HFFc6 (cell line): ENCODE data around the gene HPCA. TPM values are rescaled to one million over a fixed set of nuclear protein-coding genes. Genes with fewer than 3 reads are reported as not detected.
A peak's percentile ranks its signal among the peaks of the same experiment; 100 is the strongest.

Experiments used
- DNase-seq: peaks from one replicate; pipeline ENCODE4 v3.0.0-alpha.2; 2018
- H3K27ac Mint-ChIP-seq: 2 replicates; pipeline ENCODE4 v1.8.0; 2020; ENCODE audit warnings: mild to moderate bottlenecking, mixed read lengths
- H3K27me3 Mint-ChIP-seq: 2 replicates; pipeline ENCODE4 v1.8.0; 2021; ENCODE audit warnings: mild to moderate bottlenecking, moderate library complexity, mixed read lengths; ENCODE audit not compliant: insufficient read depth
- H3K36me3 Mint-ChIP-seq: 2 replicates; pipeline ENCODE4 v1.8.0; 2021; ENCODE audit warnings: low read depth, mixed read lengths
- H3K4me1 Mint-ChIP-seq: 2 replicates; pipeline ENCODE4 v1.8.0; 2020; ENCODE audit warnings: low read depth, mixed read lengths
- H3K4me3 Mint-ChIP-seq: 2 replicates; pipeline ENCODE4 v1.8.0; 2020; ENCODE audit warnings: mild to moderate bottlenecking, moderate library complexity, mixed read lengths
- H3K9me3 Mint-ChIP-seq: 2 replicates; pipeline ENCODE4 v1.8.0; 2020; ENCODE audit warnings: mild to moderate bottlenecking, mixed read lengths
- total RNA-seq, 6 experiments: library from RNA; stranded (reverse); fragmentation: NEBNext Ultra II Directional; extraction: Animal tissue kit (Norgen Biotek cat#: 25700); gene quantifications; 2 replicates in 1 of 6; 3 replicates in 5 of 6; pipeline ENCODE4 v1.2.3, GENCODE V29; 2021
- TF ChIP-seq, protein P1 (sequence below): fragments of 200-600 bp; sonication (generic); IDR thresholded peaks from 2 replicates; pipeline ENCODE4 v1.5.0; 2021; ENCODE audit warnings: antibody characterized with exemption, mild to moderate bottlenecking

HPCA gene
- total RNA-seq, 6 experiments from 2014 or later, result 0.23 TPM; not detected in 5

DNA sequence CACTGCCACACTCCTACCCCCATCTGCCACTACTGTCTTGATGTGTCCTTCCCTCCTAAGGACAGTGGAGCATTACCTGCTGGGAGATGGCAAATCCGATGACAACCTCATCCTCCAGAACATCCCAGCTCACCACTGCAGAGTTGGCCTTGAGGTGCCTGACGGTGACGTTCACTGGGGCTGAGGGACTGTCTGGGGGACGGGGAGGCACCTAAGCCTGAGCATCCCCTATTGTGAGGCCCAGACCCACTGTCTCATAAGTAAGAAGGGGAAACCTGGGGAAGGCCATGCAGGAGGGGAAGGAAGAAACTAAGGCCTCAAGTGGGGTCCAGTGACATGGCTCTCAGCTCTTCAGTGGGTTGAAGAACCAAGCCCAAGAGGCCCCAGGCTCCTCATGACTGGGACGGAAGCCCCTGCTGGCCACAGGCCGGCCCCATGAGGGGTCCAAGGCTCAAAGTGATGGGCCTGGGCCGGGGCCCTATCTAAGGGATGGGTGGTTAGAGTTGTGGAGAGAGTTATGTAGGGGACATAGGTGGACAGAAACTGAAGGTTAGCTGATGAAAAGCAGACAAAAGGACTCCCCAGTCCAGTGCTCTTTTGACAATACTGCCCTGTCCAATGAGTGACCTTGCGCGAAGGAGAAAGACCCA, 17.4 kb upstream of the HPCA start:
- Mint-ChIP-seq H3K36me3 (no peaks in the 10 kb centered on the region), H3K9me3 (no peaks in the 10 kb centered on the region), H3K4me1 (peaks cover 14% of the 10 kb centered on the region), H3K27me3 (peaks cover 13% of the 10 kb centered on the region), H3K27ac (no peak overlapping the region), H3K4me3 (no peak overlapping the region)
- no peak for DNase-seq
- TF ChIP-seq, protein P1, sequence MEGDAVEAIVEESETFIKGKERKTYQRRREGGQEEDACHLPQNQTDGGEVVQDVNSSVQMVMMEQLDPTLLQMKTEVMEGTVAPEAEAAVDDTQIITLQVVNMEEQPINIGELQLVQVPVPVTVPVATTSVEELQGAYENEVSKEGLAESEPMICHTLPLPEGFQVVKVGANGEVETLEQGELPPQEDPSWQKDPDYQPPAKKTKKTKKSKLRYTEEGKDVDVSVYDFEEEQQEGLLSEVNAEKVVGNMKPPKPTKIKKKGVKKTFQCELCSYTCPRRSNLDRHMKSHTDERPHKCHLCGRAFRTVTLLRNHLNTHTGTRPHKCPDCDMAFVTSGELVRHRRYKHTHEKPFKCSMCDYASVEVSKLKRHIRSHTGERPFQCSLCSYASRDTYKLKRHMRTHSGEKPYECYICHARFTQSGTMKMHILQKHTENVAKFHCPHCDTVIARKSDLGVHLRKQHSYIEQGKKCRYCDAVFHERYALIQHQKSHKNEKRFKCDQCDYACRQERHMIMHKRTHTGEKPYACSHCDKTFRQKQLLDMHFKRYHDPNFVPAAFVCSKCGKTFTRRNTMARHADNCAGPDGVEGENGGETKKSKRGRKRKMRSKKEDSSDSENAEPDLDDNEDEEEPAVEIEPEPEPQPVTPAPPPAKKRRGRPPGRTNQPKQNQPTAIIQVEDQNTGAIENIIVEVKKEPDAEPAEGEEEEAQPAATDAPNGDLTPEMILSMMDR, result no peak

DNA sequence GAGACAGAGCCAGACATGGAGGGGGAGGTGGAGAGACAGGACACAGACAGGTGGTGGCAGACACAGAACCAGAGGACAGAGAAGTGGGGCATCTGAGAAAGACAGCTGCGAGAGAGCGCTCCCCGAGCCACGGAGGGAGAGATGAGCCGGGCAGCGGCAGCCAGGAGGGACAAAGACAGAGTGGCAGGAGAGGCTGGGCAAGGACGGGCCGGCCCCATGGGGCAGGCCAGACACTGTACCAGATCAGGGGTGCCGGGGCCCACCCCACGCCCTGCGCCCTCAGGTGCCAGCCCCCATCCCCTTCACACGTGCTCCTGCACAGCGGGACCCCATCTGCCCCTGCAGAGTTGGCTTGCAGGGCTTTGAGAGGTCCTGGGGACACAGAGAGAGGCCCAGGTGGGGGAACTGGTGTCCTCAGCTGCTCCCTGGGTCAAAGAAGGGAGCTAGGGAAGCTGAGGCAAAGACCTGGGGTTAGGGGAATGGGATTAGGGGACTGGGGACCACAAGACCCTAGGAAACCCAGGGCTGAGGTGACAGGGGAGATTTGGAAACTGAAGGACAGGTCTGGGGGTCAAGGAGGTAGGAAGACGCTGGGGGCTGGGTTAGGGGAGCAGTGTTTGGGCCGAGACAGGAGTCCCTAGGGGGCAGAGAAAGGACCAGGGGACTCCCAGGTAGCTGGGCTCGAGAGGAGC, 16.2 kb upstream of the HPCA start:
- peaks cover 19% of the 10 kb centered on the region for H3K4me1 Mint-ChIP-seq
- no peaks in the 10 kb centered on the region for H3K9me3 Mint-ChIP-seq
- H3K27ac Mint-ChIP-seq, result no peak overlapping the region
- no peaks in the 10 kb centered on the region for H3K36me3 Mint-ChIP-seq
- H3K27me3 Mint-ChIP-seq, result peaks cover 17% of the 10 kb centered on the region
- H3K4me3 Mint-ChIP-seq, result peak overlapping the region; percentile 58
- DNase-seq, result no peak
- TF ChIP-seq, protein P1, result no peak

DNA sequence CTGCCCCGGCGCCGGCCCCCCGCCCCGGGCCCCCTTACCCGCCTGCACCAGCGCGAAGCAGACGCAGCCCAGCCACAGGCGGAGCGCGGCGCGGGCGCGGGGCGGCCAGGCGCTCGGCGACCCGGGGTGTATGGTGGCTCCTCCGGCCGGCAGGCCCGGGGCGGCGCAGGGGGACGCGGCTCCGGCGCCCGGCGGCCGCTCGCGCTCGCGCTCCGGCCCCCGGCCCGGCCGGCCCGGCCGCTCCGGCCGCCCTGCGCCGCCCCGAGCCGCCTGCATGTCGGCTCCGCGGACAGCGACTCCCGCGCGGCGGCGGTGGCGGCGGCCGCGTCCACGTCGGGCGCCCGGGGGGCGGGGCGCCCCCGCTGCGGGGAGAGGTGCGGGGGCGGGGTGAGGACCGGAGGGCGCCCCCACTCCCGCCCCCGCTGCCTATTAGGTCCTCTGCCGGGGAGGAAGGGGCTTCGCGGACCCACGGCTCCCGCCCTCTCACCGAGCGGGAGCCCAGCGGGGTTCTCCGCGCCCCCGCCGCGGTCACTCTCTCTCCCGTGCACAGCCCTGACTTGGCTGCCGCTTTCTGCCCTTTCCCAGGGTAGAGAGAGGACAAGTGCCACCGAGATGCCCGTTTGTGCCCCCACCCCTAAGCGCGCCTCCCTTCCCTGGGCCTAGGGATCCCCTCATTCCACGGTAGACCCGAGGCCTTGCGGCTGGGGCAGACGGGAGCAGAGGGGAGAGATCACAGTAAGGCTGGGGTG, 15.5 kb upstream of the HPCA start, which contains the start of gene FNDC5:
FNDC5 (minus strand) TSS at position 298 of the 749 bp plus-strand sequence.
- Mint-ChIP-seq H3K4me3 (peak within 1 kb of the TSS; percentile 74), H3K36me3 (no peaks in the 10 kb centered on the region), H3K9me3 (no peaks in the 10 kb centered on the region), H3K27me3 (peaks cover 17% of the 10 kb centered on the region), H3K27ac (peak within 1 kb of the TSS; percentile 36; the same call in 1 of the 2 replicates), H3K4me1 (peaks cover 26% of the 10 kb centered on the region)
- DNase-seq, result no peak
- TF ChIP-seq, protein P1, result no peak

DNA sequence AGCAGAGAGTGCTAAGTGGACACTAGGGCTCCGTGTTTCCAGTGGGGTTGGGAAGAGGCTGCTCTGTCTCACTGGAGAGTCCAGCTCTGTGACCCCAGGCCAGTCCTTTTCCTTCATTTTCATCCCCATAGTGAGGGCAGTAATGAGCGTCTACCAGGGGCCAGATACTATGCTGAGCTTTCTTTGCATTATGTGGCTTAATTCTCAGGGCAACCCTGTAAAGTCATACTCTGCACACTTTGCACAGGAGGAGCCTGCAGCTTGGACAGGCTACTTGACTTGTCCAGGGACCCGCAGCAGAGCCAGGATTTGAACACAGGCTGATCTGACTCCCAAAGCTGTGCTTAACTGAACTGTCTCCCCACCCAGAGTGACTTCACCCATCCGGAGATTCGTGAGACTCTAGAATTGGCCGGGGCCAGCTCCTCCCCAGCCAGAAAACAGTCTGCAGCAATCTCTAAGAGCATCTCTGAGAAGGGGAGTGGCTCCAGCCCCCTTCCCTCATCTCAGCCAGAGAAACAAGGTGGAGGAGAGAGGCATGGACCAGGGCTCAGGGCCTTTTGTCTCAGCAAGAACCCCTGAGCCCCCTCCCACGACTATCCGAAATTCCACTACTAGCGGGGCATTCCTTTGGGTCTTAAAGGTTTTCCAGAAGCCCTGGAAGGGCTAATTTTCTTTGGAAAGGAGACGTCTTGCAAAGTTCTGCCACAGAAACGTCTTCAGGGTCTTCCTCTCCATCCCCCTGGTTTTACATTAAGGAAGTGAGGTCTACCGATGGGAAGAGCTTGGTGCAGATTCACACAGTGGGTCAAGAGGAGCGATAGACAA, 14.7 kb upstream of the HPCA start:
- H3K4me1 Mint-ChIP-seq, result peaks cover 26% of the 10 kb centered on the region
- TF ChIP-seq, protein P1, result no peak
- peaks cover 17% of the 10 kb centered on the region for H3K27me3 Mint-ChIP-seq
- H3K9me3 Mint-ChIP-seq, result no peaks in the 10 kb centered on the region
- H3K4me3 Mint-ChIP-seq, result peak overlapping the region; percentile 74
- peak overlapping the region; percentile 36; the same call in 1 of the 2 replicates for H3K27ac Mint-ChIP-seq
- no peak for DNase-seq
- H3K36me3 Mint-ChIP-seq, result no peaks in the 10 kb centered on the region

DNA sequence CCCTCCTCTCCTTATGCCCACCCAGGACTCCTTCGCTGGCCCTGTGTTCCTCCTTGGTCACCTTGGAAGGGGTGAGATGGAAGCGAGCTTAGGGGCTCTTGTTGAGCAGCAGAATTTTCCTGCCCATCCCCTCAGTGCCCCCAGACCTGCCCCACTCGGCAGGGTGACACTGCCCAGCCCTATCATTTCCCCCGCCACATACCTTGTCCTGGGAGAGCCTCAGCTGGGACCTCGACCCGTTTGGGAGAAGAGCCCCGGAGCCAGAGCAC, 14.2 kb upstream of the HPCA start:
- Mint-ChIP-seq H3K27me3 (peaks cover 20% of the 10 kb centered on the region), H3K4me1 (peaks cover 26% of the 10 kb centered on the region), H3K9me3 (no peaks in the 10 kb centered on the region), H3K4me3 (no peak overlapping the region), H3K36me3 (no peaks in the 10 kb centered on the region), H3K27ac (no peak overlapping the region)
- DNase-seq, result no peak
- TF ChIP-seq, protein P1, result no peak
